ENCODE results near the gene TNFRSF1A.

TNFRSF1A gene

DNA sequence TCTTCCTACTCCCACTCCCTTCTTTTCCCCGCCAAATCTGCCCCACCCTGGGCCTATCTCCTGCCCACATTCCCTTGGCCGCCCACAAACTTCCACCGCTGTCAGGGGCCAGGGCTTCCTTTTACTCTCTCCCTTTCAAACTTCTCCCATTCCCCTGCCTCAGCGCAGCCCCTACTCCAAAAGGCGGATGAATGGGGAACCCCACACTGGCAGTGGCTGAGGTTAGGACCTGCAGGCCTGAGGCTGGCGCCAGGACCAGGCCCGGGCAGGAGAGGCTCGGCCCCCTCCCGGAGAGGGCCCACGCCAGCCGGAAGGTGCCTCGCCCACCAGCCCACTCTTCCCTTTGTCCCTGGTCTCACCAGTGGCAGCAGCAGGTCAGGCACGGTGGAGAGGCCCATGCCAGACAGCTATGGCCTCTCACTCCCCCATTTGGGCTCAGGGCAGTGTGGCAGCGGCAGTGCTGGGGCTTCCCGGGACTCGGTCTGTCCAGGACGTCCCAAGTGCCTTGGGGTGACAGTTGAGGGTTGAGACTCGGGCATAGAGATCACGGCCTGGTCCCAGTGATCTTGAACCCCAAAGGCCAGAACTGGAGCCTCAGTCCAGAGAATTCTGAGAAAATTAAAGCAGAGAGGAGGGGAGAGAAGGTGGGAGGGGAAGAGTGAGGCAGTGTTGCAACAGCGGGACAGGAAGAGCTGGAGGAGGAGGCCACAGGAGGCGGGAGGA lies at the start of gene TNFRSF1A:
Gene TNFRSF1A (minus strand): TSS at position 660 of the 723 bp plus-strand sequence. CDS start 262 bp downstream, at position 398.
- in situ Hi-C loops (cut with HindIII; ENCODE audit: low pct_ligation_motif_present, low pct_unique_long_range_greater_than_20kb, low sequenced_read_pairs), result no loop called here
- peak; percentile 86 for DNase-seq

DNA sequence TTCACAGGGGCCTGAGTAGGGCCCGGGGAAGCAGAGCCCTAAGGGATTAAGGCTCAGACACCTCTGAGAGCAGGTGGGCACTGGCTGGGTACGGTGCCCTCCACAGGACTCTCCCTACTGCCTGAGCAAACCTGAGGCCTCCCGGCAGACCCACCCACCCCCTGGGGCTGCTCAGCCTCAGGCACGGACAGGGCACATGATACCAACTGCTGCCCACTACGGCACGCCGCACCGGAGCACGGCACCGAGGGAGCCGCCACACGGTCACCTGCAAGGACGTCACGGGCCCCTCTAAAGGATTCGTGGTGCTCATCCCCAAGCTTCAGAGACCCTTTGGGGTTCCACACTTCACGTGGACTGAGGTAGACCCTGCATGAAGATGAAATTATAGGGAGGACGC lies 49.1 kb upstream of the TNFRSF1A start:
- in situ Hi-C loops (cut with HindIII; ENCODE audit: low pct_ligation_motif_present, low pct_unique_long_range_greater_than_20kb, low sequenced_read_pairs), result no loop called here
- DNase-seq, result no peak

DNA sequence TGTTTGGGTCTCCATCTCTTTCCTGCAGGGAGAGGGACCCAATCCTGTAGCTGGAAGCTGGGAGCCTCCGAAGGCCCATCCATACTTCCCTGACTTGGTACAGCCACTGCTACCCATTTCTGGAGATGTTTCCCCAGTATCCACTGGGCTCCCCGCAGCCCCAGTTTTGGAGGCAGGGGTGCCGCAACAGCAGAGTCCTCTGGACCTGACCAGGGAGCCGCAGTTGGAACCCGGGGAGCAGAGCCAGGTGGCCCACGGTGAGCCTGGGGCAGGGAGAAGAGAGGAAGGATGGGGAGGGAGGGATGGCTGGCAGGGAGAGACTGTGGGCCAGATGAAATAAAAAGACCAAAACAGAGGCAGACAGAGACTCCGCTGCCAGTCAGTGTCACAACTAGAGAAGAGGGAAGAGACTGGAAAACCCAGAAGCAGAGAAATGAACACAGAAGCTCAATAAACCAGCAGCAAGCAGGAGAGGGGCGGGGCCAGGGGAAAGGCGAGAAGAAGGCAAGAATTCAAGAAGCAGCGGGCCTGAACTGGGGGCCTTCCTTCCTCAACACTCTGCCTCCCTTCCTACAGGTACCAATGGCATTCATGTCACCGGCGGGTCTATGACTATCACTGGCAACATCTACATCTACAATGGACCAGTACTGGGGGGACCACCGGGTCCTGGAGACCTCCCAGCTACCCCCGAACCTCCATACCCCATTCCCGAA lies 48.4 kb upstream of the TNFRSF1A start:
- DNase-seq, result no peak
- in situ Hi-C loops (cut with HindIII; ENCODE audit: low pct_ligation_motif_present, low pct_unique_long_range_greater_than_20kb, low sequenced_read_pairs), result no loop called here

DNA sequence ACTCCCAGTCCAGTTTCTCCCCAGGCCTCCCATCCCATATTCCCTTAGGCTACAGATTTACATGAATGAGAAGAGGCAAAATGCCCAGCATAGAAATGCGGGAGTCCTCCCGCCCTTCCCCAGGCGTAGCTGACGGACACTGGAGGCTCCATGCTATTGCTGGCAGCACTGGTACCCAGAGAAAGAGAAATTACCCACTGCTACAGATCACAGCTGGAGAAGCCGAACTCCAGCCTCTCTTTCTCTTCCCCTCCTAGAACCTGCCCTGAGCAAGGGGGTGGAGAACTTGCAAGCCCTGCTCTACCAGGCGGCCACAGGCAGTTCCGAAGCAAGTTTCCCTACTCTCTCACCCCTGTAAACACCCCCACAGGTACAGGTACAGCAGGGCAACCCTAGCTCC lies 45.7 kb upstream of the TNFRSF1A start:
- in situ Hi-C loops (cut with HindIII; ENCODE audit: low pct_ligation_motif_present, low pct_unique_long_range_greater_than_20kb, low sequenced_read_pairs), result no loop called here
- no peak for DNase-seq

DNA sequence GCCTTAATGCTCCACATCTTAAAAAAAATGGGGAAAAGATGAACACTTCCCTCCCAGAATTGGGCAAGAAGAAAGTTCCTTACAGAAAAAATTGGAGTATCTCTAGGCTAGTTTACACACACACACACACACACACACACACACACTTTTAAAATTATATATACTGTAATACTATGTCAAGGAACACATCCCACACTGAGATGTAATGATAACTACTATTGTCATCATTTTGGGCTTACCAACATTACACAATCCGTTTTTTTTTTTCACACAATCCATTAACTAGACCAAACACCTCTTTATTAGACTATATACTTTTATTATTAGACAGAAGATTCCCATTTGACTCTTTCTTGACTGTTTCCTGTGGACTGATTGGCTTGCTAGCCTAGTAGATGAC lies 44.6 kb upstream of the TNFRSF1A start:
- in situ Hi-C loops (cut with HindIII; ENCODE audit: low pct_ligation_motif_present, low pct_unique_long_range_greater_than_20kb, low sequenced_read_pairs), result no loop called here
- DNase-seq, result no peak

DNA sequence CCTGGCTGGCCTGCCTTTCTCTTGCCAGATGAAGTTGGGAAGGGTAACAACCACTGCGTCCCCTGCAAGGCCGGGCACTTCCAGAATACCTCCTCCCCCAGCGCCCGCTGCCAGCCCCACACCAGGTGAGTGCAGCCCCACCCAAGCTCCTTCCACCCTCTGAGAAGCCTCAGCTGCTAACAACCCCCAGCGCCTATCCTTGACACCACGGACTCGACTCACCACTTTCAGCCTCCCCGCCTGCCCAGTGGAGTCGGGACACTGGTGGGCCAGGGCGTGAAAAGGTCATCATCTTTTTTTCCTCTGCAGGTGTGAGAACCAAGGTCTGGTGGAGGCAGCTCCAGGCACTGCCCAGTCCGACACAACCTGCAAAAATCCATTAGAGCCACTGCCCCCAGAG lies 44.2 kb upstream of the TNFRSF1A start:
- in situ Hi-C loops (cut with HindIII; ENCODE audit: low pct_ligation_motif_present, low pct_unique_long_range_greater_than_20kb, low sequenced_read_pairs), result no loop called here
- DNase-seq, result no peak

DNA sequence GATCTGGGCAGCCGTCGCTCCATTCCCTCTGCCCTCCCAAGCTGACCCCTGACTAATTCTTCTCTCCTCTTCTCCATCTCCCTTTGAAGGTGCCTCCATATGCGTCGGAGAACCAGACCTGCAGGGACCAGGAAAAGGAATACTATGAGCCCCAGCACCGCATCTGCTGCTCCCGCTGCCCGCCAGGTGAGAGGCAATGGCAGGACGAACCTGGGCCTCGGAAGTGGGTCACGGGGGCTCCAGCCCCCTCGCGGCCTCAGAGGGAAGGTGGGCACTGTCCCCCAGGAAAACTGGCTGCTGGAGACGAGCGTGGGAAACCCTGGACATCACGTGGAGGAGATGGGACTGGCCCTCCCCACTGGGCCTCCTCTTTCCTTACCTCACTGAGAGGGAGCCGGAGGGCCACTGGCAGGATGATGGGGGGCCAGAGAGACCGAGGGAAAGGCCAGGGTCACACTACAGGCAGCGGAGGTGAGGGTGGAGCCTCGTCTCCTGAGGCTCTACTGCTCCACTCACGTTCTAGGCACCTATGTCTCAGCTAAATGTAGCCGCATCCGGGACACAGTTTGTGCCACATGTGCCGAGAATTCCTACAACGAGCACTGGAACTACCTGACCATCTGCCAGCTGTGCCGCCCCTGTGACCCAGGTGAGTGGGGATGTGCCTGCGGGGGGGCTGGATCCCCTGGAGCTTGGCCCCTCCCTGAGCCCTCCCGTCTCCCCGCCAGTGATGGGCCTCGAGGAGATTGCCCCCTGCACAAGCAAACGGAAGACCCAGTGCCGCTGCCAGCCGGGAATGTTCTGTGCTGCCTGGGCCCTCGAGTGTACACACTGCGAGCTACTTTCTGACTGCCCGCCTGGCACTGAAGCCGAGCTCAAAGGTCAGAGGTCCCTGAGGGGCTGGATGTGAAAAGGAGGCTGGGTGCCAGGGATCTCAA lies 42.9 kb upstream of the TNFRSF1A start:
- peak; percentile 32 for DNase-seq
- in situ Hi-C loops (cut with HindIII; ENCODE audit: low pct_ligation_motif_present, low pct_unique_long_range_greater_than_20kb, low sequenced_read_pairs), result no loop called here

DNA sequence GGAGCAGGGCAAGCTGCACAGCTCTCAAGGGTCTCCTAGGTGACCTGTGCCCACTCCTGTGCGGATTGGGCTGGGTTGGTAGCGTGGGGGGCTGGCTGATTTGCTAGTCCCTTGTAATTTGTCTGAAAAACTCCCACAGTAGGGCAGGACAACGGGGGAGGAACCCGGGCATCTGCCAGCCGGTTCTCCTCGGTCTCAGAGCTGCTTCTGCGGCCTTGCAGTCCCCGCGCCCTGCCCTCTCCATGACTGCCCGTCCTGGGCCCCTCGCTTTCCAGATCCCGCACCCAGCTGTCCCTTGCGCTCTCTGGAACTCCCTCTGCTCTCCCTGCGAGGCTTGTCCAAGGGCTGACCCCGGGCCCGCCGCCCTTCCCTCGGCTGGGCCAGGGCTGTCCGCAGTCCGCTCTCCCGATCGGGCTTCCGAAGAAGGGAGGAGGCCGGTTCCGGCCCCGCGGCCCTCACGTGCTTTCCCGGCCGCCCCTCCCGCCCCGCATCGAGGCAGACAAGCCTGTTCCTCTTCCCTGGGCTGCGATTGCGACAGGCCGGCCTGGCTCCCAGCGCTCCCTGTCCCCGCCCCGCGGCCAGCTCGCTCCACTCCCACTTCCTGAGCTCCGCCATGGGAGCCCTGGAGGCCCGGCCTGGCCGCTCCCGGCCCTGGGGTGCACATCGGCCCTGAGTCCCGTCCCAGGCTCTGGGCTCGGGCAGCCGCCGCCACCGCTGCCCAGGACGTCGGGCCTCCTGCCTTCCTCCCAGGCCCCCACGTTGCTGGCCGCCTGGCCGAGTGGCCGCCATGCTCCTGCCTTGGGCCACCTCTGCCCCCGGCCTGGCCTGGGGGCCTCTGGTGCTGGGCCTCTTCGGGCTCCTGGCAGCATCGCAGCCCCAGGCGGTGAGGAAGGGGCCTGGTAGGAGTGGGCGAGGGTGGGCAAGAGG lies 42.0 kb upstream of the TNFRSF1A start, which contains the start of gene LTBR:
Gene LTBR (plus strand): TSS at position 591 of the 927 bp plus-strand sequence. CDS start 197 bp downstream, at position 788.
- peak; percentile 94 for DNase-seq

DNA sequence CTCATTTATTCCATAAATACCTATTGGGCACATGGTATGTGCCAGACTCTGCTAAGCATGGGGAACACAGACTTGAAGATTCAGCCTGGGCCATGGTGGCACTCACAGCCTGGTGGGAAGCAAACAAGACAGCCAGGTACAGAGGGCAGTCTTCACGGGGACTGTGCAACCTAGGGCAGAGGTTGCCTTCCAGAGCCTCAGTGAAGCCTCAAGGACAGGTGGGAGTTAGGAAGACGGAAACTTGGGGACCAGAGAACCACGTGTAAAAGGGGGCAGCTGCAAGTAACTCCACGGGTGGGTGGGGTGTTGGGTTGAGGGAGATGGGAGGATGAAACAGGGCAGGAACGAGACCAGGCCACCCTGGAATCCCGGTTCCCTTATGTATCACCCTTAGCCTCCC lies 41.1 kb upstream of the TNFRSF1A start:
- no peak for DNase-seq

More for the DNA sequence above, 42.0 kb upstream of the TNFRSF1A start, which contains the start of gene LTBR:
- in situ Hi-C loops (cut with HindIII; ENCODE audit: low pct_ligation_motif_present, low pct_unique_long_range_greater_than_20kb, low sequenced_read_pairs), result no loop called here

DNA sequence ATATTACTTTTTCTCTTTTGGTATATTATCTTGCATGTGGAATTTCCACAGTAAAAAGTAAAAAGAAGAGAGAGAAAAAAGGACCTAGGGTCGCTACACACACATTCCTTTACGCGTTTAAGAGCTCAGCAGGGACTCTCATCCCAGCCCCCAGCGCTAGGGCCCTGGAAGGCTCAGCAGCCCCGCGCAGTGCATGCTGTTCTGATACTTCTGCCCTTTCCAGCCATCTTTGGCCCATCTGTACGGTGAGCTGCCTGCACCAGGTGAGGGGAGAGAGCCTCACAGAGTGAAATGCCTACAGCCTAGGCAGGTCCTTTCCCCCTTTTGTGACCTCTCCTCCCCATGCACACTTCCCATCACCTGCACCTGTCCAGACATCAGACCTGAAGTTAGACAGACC lies 40.5 kb upstream of the TNFRSF1A start:
- DNase-seq, result no peak

More for the DNA sequence above, 41.1 kb upstream of the TNFRSF1A start:
- in situ Hi-C loops (cut with HindIII; ENCODE audit: low pct_ligation_motif_present, low pct_unique_long_range_greater_than_20kb, low sequenced_read_pairs), result no loop called here

DNA sequence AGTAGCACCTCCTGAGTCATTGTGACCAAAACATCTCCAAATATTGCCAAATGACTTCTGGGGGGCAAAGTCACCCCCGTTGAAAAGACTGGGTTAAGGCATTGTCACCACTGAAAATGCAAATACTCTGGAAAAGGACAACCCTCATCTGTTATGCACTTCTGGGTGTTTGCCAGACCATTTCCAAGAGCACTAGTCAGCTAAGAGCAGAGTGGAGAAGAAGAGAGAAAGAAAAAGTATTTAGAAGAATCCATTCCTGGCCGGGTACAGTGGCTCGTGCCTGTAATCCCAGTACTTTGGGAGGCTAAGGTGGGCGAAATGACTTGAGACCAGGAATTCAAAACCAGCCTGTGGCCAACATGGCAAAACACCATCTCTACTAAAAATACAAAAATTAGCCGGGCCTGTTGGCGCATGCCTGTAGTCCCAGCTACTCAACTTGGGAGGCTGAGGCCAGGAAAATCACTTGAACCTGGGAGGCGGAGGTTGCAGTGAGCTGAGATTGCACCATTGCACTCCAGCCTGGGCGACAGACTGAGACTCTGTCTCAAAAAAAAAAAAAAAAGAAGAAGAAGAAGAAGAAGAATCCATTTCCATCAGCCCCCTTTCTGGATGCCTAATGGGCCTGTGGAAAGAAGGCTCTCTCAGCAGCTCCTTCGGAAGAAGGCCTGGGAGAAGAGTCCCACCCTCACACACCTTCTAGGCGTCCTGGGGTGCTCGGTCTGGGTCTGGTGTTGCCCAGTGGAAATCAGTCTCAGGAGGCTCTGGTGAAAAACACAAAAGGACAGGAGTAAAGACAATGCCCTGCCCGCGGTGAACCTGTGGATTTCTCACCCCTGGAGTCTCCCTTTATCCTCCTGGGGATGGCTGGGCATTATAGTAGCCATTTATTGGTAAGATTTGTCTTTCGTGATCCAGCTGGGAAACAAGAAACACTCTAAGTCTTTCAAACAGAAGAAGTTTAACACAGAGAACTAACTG lies 38.6 kb upstream of the TNFRSF1A start:
- in situ Hi-C loops (cut with HindIII; ENCODE audit: low pct_ligation_motif_present, low pct_unique_long_range_greater_than_20kb, low sequenced_read_pairs), result no loop called here
- DNase-seq, result no peak

More for the DNA sequence above, 40.5 kb upstream of the TNFRSF1A start:
- in situ Hi-C loops (cut with HindIII; ENCODE audit: low pct_ligation_motif_present, low pct_unique_long_range_greater_than_20kb, low sequenced_read_pairs), result no loop called here

DNA sequence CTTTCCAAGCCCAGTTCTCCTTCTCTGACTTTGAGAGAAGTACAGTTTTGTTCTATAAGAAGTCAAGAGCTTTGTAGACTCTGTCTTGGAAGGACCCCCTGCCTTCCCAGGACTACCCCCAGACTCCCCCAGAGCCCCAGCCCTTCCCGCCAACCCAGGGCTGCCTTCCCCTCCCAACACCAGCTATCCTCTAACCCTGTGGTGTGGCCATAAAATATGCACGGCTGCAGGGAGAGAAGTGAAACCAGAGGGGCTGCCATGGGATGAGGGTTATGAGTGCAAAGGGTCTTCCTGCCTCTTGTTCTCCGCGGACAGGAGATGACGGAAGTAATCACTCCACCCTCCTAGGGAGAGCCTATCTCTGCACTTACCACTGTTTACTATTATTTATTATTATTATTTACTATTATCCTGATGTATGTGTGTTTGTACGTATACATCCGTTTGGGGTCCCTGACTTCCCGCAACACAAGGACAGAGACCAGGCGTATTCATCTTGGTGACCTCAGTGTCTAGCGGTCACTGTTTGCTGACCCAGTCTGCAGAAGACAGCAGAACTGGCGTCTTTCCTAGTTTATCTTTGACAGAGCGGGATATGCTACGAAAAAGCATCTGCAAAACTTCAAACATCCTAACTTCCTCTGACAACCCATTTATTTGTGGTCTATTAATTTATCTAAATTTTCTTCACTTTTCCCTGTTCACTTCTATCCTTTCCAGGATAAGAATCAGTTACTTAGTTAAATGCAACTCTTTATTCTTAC lies 37.0 kb upstream of the TNFRSF1A start:
- DNase-seq, result no peak
- in situ Hi-C loops (cut with HindIII; ENCODE audit: low pct_ligation_motif_present, low pct_unique_long_range_greater_than_20kb, low sequenced_read_pairs), result no loop called here

DNA sequence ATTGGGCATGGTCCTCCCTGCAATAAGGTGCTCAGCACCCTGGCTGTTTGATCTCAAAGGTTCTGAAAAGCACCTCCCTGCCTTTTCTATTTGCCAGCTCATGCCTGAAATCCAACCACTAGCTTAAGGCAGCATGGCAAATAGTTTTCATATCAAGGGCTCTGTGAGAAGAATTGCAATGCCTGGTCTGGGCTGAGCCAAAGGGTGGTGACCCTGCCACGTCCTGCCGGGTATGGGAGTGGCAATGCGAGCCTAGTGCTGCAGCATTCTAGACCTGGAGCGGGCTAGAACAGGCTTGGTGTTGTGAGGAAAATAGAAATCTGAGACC lies 35.8 kb upstream of the TNFRSF1A start:
- in situ Hi-C loops (cut with HindIII; ENCODE audit: low pct_ligation_motif_present, low pct_unique_long_range_greater_than_20kb, low sequenced_read_pairs), result no loop called here
- no peak for DNase-seq

DNA sequence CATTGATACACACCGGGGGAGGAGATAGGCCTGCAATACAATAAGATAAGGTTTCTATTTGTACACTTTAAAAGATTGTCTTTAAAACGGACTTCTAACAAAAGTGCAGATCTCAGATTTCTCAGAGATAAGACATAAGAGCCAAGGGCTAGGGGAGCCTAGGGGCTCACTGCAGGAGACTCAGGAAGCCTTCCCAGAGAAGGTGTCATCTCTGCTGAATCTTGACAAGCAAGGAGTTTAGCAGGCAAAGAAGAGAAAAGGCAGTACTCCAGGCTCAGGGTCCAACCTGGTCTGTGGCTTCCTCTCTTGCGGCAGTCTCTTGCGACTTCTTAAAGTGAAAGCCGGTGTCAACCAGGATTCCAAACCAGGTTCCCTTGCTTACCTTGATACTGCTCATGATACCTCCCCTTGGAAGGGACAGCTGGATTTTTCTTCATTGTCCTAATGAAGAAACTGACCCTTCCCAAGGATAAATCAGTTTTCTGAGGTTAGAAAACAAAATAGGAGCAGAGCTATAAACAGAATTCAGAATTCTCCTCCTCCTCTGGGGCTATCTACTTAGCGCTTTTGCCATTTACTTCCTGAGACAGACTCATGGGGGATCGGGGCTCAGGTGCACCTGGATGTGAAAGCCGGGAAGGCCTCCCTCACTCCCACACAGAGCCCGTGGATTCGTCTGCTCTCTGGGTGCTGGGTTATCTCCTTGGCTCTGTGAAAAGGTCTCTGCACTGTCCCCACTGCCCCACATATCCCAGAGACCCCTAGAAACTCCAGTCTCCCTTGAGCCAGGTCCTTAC lies 35.2 kb upstream of the TNFRSF1A start:
- DNase-seq, result no peak
- in situ Hi-C loops (cut with HindIII; ENCODE audit: low pct_ligation_motif_present, low pct_unique_long_range_greater_than_20kb, low sequenced_read_pairs), result no loop called here

DNA sequence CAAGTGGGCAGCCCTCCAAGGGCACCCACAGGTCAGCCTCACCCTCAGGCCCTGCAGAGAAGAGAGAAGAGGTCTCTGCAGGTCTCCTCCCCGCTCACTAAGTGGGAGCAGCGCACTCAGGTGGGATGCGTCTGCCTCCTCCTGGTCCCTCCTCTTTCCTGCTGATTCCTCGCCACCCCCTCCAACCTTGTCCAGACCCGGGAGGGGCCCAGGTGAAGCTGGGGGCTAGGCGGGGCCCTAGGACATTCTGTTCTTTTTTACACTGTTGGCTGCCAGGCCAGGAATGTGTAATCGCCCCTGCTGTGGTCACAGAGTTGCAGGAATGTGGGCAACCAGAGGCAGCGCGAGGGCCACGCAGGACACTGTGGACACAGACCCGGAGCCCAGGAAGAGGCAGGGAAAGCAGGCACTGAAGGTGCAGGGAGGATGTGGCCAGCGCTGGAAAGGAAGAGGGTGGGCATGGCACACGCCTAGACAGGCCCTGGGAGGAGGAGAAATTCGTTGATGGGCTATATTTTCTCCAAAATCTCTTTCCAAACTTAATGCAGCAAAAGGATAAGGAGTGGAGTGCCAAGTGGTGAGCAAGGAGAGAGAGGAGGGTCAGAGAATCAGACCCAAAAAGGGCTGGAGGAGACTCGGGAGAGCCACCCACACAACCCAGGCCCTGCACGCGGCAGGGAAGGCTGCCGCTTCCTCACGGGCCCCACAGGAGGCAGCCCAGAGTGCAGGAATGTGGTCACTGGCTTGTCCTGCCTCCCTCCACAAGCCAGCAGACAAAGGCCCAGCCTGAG lies 34.4 kb upstream of the TNFRSF1A start:
- in situ Hi-C loops (cut with HindIII; ENCODE audit: low pct_ligation_motif_present, low pct_unique_long_range_greater_than_20kb, low sequenced_read_pairs), result no loop called here
- peak; percentile 82 for DNase-seq
